NCI-H1105 treated with DMSO at 0.1 percent for 48 hours (cell line): ENCODE results near the gene OSBPL10.

Experiments used
- DNase-seq: peaks from one replicate; lab custom pipeline; 2025; lab: John Stamatoyannopoulos, UW

The OSBPL10 gene

DNA sequence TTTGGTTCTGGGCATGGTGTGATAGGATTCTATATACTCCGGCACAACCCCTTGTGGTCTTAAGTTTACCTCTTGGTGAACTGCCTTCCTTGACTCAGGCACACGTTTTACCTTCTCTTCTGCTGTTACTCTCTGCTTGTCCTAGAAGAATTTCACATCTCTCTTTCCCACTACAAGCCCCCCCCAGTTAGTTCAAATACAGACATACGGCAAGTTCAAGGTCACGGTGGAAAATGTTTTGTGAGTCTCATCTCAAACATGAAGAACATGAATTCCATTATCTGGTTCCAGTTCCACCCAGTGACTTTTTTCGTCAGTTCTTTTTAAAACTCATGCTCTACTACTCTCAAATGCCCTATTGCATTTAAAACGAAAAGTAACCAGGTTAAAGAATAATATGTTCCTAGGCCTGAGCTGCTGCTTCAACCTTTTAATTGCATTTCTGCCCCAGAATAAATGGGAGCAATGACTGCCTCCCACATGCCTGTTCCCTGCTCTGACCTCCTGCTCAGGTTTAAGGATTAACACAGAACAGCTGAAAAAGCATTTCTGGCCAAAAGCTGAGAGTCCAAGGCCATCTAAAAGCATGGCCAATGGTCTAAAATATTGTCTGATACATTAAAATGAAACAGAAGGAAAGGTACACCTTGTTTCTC, 132.8 kb downstream of the OSBPL10 start:
- DNase-seq, result no peak

DNA sequence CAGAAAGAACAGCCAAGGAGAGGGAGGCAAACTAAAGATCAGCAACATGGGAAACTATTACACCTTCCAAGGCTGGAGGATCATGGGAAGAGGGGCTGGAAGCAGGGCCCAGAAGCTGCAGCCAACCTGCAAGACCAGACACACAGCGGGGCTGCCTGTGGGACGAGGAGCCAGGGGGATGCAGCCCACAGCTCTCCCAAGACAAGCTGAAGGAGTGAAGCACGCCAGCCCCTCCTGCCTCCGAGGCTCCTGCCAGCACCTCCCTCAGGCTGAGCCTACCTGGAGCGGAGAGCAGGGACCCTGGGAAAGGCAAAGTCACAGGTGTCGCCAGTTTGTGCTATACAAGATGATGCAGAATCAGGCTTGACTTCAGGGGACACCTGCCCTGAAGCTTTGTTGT, 133.3 kb downstream of the OSBPL10 start:
- DNase-seq, result no peak

DNA sequence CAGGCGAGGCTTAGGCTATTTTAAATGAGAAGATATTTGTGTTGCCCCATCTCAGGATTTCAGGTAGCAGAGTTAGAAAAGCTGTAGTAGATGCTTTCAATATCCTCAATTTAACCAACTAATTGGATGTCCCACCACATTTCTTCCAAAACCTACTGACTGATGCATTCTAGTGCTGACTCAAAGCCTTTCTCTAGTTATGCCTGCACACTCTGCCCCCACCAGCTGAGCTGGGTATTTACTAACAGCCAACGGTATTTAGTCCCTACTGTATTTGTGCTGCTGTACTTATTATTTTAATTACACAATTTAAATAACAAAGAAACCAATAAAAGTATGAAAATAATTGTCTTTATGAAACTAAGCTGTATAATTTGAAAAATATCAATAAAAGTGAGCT, 139.5 kb downstream of the OSBPL10 start:
- no peak for DNase-seq

DNA sequence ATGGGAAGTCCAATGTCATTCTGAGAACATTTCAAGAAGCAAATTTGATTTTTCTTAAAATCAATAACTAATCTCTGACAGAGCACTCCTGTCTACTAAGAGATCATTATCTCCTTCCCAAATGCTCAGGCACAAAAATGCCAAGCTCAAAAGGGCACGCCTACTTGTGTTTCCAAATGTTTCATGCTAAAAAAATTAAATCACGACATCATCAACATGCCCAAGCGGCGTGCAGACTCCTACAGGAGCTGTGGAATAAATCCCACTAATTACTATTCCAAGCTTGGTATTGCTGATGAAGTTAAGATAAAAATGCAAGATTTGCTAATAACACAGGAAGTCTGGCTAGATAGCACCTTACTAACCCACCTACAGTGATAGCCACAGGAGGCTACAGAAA, 140.8 kb downstream of the OSBPL10 start:
- DNase-seq, result no peak

DNA sequence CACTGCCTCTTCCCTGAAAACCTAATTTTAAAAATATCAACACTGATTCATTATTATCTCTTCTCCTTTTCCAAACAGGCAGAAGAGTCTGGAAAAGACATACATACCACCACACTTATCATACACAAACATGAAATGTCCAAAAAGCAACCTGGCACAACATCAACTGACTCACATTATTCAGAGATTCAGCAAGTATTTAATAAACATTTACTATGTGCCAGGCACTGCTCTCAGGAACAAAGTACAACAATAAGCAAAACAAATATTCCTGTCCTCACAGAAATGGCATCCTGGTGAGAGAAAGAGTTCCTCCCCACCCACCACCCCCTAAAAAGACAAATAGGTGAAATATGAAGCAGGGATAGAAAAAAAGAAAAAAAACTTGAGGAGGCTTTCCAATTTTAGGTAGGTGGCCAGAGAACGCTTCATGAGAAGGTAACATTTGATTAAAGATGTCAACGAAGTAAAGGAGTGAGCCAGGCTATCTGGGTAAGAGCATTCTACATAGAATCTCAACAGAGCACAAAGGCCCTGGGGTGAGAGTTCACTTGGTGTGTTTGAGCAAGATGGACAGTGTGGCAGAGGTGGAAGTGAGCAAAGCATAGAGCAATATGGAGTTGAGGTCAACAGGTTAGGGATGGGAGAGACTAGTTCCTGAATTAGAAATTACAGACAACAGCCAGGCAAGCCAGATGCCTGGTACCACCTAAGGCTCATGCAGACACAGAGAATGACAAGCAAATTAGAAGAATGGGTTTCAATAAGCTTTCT, 141.7 kb downstream of the OSBPL10 start:
- DNase-seq, result no peak

DNA sequence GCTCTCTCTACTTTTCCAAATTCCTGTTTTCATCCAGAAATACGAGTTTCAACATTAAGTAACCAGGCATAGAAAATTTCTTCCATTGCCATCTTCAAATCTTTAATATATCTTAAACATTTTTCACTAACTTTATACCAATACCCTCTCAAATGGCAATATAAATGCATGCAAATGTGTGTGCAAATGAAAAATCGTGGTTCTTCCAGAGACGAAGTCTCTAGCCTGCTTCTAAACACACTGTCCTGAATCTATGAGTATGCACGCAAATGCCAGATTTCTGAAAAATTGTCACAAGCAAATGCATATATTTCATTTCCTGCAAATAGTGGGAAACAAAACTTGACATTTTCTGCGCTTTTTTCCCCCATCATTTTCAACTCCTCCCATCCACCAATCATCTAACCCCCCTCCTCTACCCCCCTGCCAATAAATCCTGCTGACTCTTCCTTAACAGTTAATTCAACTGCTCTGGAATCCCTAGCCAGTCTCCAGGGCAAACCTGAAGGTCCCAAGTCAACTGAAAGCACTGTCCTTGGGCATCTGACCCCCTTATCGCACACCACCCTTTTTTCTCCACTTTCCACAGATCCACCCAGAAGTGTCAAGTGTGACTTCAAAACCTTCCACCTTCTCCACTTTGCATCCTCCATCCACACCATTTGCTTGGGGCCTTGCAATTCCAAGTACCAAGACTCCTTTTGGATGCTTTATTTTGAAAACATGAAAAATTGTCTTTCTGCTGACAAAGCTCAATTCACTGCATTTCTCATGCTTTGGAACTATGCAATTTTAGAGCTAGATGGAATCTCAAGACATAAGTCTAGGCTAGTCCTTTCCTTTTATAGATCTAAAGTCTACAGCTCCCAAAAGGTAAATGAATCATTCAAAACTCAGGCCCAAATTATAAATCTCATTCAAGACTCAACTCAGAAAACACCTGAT, 144.7 kb downstream of the OSBPL10 start:
- no peak for DNase-seq

DNA sequence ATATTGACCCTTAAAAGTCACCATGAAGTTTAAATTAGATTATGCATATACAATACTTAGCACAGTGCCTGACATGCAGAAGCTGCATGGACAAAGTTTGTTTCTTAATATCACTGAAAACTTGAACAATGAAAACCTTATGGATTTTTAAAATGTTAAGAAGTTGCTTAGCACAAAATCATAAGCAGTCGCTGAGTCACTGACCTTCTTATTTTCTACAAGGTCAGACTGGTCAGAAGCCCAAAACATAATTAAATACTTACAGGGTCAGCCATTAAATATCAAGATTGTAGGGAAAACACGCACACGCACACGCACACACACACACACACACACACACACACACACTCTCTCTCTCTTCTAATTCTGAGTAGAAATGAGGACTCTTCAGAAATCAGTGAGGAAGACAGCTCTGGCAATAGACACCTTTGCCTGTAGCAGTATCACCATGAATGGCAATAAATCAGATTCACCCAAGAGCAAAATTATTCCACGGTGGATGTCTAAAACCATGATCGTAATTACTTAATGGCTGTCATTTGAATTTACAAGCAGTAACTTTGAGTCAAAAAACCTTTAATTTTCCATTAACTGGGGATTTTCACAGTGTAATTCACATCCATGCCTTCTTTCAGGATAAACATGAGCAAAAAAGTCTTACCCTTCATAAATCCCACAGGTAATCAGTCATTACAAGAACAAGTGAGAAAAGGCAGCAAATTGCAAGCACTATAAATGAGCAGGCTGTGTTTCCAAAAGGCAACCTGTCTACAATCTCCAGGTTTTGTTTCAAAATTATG, 147.5 kb downstream of the OSBPL10 start:
- no peak for DNase-seq

DNA sequence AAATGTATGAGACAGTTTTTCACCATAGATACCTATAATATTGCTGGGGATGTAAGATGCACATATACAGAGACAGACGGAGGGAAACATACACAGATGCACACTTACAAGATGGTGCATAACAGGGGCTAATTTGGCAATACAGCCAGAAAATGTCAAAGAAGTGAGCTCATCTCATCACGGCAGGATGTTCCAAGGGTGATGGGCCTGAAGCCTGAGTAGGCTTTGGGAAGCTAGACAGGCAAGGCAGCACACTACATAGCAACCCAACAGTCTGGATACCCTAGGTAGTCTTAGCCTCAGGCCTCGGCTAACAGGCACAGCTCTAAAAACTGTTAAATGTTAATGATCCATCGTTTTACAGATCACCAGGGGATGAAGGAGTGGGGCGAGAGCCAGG, 148.5 kb downstream of the OSBPL10 start:
- DNase-seq, result no peak

DNA sequence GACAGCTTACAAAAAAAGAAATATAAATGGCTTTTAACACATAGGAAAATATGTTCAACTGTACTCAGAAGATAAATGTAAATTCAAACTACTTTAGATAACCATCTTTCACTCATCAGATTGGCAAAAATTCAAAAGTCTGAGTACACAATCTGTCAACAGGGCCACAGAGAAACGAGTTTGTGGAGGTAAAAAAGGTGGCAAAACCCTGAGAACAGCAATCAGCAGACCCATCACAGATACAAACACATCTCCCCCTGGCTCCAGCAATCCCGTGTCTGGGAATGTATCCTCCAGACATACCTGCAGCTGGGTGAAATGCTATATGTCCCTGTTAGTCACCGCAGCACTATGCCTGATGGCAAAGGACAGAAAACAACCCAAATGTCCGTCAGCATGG, 149.5 kb downstream of the OSBPL10 start:
- DNase-seq, result no peak

DNA sequence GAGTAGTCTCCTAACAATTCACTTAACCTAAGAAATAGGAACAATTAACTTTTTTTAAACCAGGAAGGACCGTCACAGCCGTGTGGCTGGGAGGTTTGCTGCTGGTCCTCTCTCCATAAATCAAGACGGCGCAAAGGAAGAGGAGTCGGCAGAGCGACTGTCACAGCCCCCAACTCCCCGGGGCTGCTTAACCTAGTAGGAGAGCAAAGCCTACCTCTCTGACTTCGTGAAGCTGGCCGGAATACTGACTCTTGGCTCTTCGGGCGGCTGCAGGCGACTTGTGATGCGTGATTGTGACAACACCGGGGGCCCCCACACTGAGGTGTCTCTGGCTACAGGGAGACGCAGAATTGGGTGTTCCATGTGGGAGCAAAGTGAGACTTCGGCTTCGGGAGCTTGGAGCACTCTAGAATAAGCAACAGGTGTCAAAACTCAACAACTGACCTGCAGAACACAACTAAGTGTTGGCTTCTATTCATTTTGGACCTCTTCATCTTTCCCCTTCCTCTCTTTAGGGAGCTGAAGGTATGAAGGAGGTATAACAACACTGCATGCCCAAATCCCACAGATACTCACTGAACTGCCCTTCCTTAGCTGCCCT, 151.1 kb downstream of the OSBPL10 start:
- no peak for DNase-seq

DNA sequence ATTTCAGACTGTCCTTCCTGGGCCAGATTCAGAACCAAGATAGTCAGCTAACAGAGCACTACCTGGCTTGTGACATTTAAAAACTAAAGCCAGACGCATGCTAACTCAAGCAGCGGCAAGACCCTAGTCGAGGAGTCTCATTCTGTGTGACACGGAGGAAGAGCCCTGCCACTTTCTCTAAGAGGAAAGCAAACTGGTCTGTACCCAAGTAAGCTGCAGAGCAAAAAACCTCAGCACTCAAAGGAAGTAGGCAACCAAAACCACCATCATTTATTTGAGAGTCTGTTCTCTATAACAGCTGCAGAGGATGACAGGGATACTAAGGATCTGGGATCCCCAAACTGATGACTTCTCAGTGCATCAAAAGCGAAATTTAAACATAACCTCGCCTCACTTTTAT, 152.1 kb downstream of the OSBPL10 start:
- no peak for DNase-seq

DNA sequence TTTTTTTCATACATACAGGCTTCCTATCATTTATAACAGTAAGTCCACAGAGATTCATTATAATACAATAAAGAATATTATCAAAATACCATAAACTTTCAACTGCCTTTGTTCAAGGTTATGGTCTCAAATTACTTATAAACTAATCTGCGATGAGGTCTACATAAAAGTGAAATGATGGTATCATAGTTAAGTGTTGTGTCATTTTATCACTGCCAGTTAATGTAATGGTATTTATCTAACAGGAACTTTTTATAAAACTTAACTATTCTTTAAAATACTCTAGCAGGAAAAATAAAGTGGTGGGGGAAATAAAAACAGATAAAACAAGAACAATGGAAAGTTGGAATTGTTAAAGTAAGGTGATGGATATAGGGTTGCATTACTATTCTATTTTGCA, 153.1 kb downstream of the OSBPL10 start:
- DNase-seq, result no peak

DNA sequence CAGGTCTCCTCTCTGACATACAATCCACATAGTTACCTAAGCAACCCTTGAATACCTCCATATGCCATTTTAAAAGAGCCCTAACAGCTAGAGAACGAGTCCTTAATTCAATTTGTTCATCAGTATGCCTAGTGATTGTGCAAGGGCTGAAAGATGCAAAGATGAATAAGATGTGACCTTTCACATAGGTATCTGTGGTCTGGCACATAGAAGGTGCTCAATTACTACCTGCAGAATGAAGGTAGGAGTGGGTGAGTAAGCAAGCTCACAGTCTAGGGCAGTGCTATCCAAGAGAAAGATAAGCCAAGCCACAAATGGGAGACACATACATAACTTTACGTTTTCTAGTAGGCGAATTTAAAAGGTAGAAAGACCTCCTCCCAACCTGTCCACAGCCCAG, 157.9 kb downstream of the OSBPL10 start:
- no peak for DNase-seq

DNA sequence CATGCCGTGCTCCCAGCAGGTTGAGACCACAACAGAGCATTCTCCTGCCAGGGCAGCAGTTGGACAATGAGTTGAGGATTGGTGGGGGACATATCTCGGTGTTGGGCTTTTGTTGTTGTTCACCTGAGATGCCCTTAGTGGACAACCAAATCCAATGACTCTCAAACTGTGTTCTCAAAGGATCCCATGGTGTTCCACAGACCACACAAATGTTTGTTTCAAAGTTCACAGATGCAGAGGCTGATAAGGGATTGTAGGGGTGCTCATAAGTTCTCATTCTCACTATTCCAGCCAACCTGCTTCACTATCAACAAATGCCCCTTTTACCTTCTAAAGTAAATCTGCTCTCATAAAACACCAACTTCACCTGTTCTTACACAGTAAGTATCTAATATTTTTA, 159.9 kb downstream of the OSBPL10 start:
- no peak for DNase-seq

DNA sequence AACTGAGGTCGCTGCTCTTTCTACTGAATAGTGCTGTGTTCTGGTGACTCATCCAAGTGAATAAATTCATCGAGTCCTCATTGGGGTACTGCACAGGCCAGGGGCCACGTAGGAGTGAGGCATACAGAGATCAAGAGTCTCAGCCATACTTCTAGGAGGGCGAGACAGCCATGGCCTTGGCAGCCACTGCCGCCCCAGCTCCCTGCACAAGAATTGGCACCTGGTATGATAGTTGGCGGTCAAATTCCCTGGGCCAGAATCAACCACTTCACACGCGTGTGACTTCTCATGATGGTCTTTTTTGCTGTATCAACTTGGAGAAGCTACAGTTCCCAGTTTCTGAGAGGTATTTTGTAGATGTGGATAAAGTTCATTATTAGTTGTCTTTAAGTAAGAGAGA, 161.6 kb downstream of the OSBPL10 start:
- DNase-seq, result no peak

DNA sequence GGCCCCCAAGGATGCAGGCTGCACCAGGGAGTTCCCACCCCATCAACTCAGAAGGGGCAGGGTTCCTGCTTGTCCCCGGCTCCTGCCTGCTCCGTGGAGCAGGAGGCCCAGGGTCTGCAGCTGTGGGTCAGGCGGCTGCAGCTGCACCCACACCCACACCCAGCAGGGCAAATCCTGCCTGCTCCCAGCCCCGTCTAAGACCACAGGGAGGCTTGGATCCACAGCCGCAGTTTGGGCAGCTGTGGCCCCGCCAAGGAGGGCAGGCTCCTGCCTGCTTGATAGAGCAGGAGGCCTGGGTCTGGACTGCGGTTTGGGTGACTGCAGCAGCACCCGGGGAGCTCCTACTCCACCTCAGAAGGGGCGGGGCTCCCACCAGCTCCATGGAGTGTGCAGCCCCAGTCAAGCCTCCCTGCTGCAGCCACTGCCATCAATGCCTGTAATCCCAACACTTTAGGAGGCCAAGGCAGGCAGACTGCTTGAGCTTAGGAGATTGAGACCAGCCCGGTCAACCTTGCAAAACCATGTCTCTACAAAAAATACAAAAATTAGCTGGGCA, 163.6 kb downstream of the OSBPL10 start:
- DNase-seq, result no peak

DNA sequence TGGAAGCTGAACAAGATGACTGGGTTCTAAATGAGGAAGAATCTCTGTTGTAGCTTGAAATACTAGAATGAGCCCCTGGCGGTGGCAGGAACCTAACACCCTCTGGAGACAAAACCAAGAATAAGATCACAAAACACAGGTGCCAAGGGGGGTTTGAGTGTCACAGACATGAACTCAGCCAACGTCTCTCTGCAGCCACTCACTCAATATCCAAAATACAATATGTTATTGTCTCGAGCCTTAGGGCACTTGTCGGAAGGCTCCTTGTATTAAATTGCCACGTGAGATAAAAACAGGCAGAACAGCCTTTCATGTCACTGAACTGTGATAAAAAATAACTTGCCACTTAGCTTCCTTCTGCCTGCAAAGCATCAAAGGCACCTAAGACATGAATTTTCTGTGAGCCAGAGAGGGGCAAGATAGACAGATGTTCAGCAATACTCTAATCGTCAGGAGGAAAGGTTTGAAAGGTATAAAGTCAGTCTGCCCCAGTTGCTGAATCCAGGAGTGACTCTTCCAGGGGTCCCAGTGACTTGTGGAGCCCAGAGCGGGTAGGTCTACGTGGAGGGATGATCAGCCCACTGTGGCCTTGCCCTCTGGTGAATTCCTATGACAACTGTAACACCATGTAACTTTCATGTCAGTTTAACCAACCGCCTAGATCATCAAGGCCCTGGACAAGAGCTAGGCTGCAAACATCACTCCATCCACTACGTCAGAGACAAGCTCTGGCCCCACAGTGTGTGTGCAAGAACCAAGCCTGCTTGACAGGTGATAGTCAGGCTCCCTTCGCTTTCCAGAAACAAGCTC, 165.2 kb downstream of the OSBPL10 start:
- DNase-seq, result no peak

DNA sequence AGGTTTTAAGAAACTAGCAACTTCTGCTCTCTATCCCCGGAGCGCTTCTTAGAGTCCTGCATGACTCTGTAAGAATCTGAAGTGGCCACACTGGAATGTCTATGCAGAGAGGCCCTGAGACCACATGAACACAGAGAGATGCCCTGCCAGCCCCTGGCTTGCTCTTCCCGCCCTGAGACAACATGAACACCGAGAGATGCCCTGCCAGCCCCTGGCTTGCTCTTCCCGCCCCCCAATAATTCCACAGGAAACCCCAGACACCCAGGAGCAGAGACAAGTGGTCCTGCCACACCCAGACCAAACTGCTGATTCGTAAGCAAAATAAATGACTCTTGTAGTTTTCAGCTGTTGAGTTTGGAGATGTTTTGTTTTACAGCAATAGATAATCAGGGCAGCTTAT, 166.1 kb downstream of the OSBPL10 start:
- no peak for DNase-seq

DNA sequence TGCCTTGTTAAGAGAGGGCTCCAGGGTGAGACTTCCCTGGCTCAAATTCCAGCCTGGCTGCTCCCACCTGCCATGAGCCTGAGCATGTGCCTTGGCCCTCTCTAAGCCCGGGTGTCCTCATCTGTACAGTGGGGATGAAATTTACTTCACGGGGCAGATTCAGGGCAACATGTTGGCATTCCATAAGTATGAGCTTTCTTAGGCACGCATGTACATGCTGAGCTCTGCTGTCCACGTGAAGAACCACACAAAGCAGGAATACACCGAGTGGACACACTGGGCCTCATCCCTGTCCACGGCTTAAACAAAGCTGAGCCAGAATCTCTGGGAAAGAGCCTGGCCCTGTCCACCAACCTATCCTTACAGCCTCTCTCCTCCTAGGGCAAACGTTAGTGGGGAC, 167.4 kb downstream of the OSBPL10 start:
- DNase-seq, result no peak

DNA sequence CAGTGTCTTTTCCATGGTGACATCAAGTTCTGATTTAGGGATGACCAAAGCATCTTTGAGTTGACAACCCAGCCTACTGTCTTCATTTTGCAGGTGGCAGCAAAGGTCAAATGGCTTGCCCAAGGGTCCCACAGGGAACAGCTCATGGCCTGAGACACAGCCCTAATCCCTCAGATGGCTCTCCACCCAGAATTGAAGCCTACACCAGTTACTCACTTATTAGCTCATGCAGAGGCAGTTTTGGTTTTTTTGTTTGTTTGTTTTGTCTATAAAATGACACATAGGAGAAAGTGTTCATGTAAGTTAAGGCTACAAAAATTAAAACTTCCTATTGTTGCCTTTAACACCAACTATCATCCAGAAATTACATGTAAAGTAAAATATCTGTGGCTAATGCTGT, 167.9 kb downstream of the OSBPL10 start:
- DNase-seq, result no peak
